SK-N-SH treated with all-trans-retinoic acid at 6 μM for 48 hours (cell line): ENCODE data around the gene ALK.

Experiments used
- ATAC-seq: fragments of 200-7000 bp; cut with Tn5 transposase; 3 replicates; pipeline ENCODE4 v1.9.1; 2020; ENCODE audit warnings: mild to moderate bottlenecking, moderate library complexity
- ARNTL ChIP-seq: fragments of 450-650 bp; formaldehyde crosslinking; IDR thresholded peaks from 2 replicates; pipeline ENCODE4 v1.5.0; 2020; ENCODE audit warnings: low read depth, mild to moderate bottlenecking, moderate library complexity, borderline replicate concordance
- BACH2 ChIP-seq: fragments of 250-450 bp; sonication (Bioruptor Pico); IDR thresholded peaks from 2 replicates; pipeline ENCODE4 v1.9.0; 2021; ENCODE audit warnings: mild to moderate bottlenecking, borderline replicate concordance
- CREB5 ChIP-seq: fragments of 250-450 bp; sonication (Bioruptor Pico); IDR thresholded peaks from 2 replicates; pipeline ENCODE4 v1.5.1; 2020; ENCODE audit warnings: low read depth, mild to moderate bottlenecking, moderate library complexity
- CSDC2 ChIP-seq: fragments of 250-450 bp; sonication (Bioruptor Pico); IDR thresholded peaks from 2 replicates; pipeline ENCODE4 v1.5.0; 2020; ENCODE audit warnings: mild to moderate bottlenecking, moderate library complexity
- GLIS3 ChIP-seq: fragments of 250-450 bp; sonication (Bioruptor Pico); IDR thresholded peaks from 2 replicates; pipeline ENCODE4 v1.5.0; 2020; ENCODE audit warnings: mild to moderate bottlenecking, moderate library complexity
- OSR1 ChIP-seq: fragments of 250-450 bp; sonication (Bioruptor Pico); IDR thresholded peaks from 2 replicates; pipeline ENCODE4 v1.8.0; 2022; ENCODE audit warnings: moderate library complexity, mild to moderate bottlenecking, inconsistent platforms
- PATZ1 ChIP-seq: fragments of 250-450 bp; sonication (Bioruptor Pico); IDR thresholded peaks from 2 replicates; pipeline ENCODE4 v1.8.0; 2020; ENCODE audit warnings: mild to moderate bottlenecking, moderate library complexity, borderline replicate concordance
- POU6F1 ChIP-seq: fragments of 250-450 bp; sonication (Bioruptor Pico); IDR thresholded peaks from 2 replicates; pipeline ENCODE4 v1.8.0; 2021; ENCODE audit warnings: low read depth, mild to moderate bottlenecking, moderate library complexity, borderline replicate concordance
- PPARA ChIP-seq: fragments of 250-450 bp; sonication (Bioruptor Pico); IDR thresholded peaks from 2 replicates; pipeline ENCODE4 v1.5.0; 2020; ENCODE audit warnings: mild to moderate bottlenecking, borderline replicate concordance
- RARB ChIP-seq: fragments of 250-450 bp; sonication (Bioruptor Pico); IDR thresholded peaks from 2 replicates; pipeline ENCODE4 v1.8.0; 2021; ENCODE audit warnings: mild to moderate bottlenecking, moderate library complexity
- SNAI2 ChIP-seq: fragments of 250-450 bp; sonication (Bioruptor Pico); IDR thresholded peaks from 2 replicates; pipeline ENCODE4 v1.5.0; 2020; ENCODE audit warnings: mild to moderate bottlenecking, moderate library complexity
- TCF4 ChIP-seq: fragments of 250-450 bp; sonication (Bioruptor Pico); IDR thresholded peaks from 2 replicates; pipeline ENCODE4 v1.8.0; 2021; ENCODE audit warnings: mild to moderate bottlenecking, moderate library complexity, borderline replicate concordance
- ZC3H10 ChIP-seq: fragments of 250-450 bp; sonication (Bioruptor Pico); IDR thresholded peaks from 2 replicates; pipeline ENCODE4 v1.5.1; 2021; ENCODE audit warnings: mild to moderate bottlenecking, moderate library complexity
- ZFP3 ChIP-seq: fragments of 250-450 bp; sonication (Bioruptor Pico); IDR thresholded peaks from 2 replicates; pipeline ENCODE4 v1.5.0; 2020; ENCODE audit warnings: mild to moderate bottlenecking, moderate library complexity
- ZFP30 ChIP-seq: fragments of 450-650 bp; formaldehyde crosslinking; IDR thresholded peaks from 2 replicates; pipeline ENCODE4 v1.5.0; 2022; ENCODE audit warnings: mild to moderate bottlenecking, moderate library complexity
- ZNF565 ChIP-seq: fragments of 450-650 bp; formaldehyde crosslinking; conservative IDR thresholded peaks from 2 replicates; pipeline ENCODE4 v1.5.0; 2020; ENCODE audit warnings: low read depth, mild to moderate bottlenecking, moderate library complexity
- ZNF70 ChIP-seq: fragments of 450-650 bp; formaldehyde crosslinking; IDR thresholded peaks from 2 replicates; pipeline ENCODE4 v1.5.0; 2020; ENCODE audit warnings: mild to moderate bottlenecking, moderate library complexity
- ZNF8 ChIP-seq: fragments of 450-650 bp; formaldehyde crosslinking; IDR thresholded peaks from 2 replicates; pipeline ENCODE4 v1.5.0; 2020; ENCODE audit warnings: mild to moderate bottlenecking, moderate library complexity
- TF ChIP-seq, protein P1 (sequence below): fragments of 250-450 bp; sonication (Bioruptor Pico); IDR thresholded peaks from 2 replicates; pipeline ENCODE4 v1.5.1; 2021; ENCODE audit warnings: mild to moderate bottlenecking, moderate library complexity

Gene ALK

GRCh38 chr2:29598978-29599377 is 322.4 kb downstream of the ALK start:
- no peak for TF ChIP-seq ZNF565 (CRISPR knock-in tag)
- TF ChIP-seq SNAI2 (CRISPR knock-in tag) = no peak
- TF ChIP-seq CREB5 (CRISPR knock-in tag) = no peak
- TF ChIP-seq ZFP30 (CRISPR knock-in tag) = no peak
- no peak for TF ChIP-seq PPARA (CRISPR knock-in tag)
- no peak for TF ChIP-seq GLIS3 (CRISPR knock-in tag)
- TF ChIP-seq BACH2 (CRISPR knock-in tag) = no peak
- TF ChIP-seq ZC3H10 (CRISPR knock-in tag) = no peak
- TF ChIP-seq ARNTL (CRISPR knock-in tag) = no peak
- TF ChIP-seq CSDC2 = no peak
- no peak for TF ChIP-seq RARB (CRISPR knock-in tag)
- TF ChIP-seq ZNF8 (CRISPR knock-in tag) = no peak
- TF ChIP-seq ZNF70 = no peak
- no peak for TF ChIP-seq POU6F1
- TF ChIP-seq, protein P1, sequence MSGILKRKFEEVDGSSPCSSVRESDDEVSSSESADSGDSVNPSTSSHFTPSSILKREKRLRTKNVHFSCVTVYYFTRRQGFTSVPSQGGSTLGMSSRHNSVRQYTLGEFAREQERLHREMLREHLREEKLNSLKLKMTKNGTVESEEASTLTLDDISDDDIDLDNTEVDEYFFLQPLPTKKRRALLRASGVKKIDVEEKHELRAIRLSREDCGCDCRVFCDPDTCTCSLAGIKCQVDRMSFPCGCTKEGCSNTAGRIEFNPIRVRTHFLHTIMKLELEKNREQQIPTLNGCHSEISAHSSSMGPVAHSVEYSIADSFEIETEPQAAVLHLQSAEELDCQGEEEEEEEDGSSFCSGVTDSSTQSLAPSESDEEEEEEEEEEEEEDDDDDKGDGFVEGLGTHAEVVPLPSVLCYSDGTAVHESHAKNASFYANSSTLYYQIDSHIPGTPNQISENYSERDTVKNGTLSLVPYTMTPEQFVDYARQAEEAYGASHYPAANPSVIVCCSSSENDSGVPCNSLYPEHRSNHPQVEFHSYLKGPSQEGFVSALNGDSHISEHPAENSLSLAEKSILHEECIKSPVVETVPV (CRISPR knock-in tag) = no peak
- no peak for TF ChIP-seq PATZ1
- TF ChIP-seq TCF4 (CRISPR knock-in tag) = no peak
- TF ChIP-seq, all 23 proteins: peak for 0
- ATAC-seq = no peak

- TF ChIP-seq, protein P1 (CRISPR knock-in tag) = no peak
- TF ChIP-seq RARB (CRISPR knock-in tag) (no peak), ZFP3 (CRISPR knock-in tag) (no peak), ARNTL (CRISPR knock-in tag) (no peak)
- ATAC-seq = no peak
Measured at GRCh38 chr2:29597035-29597434, 324.4 kb downstream of the ALK start.

DNA sequence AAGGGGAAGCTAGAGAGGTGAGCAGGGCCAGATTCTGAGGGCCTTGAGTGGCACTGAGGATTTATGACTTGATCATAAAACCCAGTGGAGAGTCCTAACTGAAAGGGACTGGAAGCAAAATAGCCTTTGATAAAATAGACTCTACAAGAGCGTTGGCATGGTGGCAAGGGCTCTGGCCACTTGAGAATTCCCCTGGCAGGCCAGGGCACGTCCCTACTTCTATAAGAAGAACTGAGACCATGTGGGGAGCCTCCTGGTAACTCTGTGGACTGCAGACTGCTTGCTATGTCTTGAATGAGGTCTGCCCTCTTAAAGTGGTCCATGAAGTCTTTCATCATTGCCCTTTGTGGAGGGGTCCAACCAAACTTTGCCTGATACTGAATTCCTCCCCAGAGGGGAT is 324.8 kb downstream of the ALK start:
- no peak for ATAC-seq
- no peak for TF ChIP-seq ZNF70
- no peak for TF ChIP-seq ZFP3 (CRISPR knock-in tag)
- TF ChIP-seq ZFP30 (CRISPR knock-in tag) = no peak
- TF ChIP-seq CSDC2 = no peak
- no peak for TF ChIP-seq RARB (CRISPR knock-in tag)
- no peak for TF ChIP-seq GLIS3 (CRISPR knock-in tag)
- no peak for TF ChIP-seq BACH2 (CRISPR knock-in tag)
- no peak for TF ChIP-seq PATZ1
- TF ChIP-seq OSR1 (CRISPR knock-in tag) = no peak
- TF ChIP-seq, protein P1 (CRISPR knock-in tag) = no peak
- TF ChIP-seq, all 23 proteins: peak for 0
